ENCODE results near the gene FZD1. TPM values are rescaled to one million over a fixed set of nuclear protein-coding genes. Genes with fewer than 3 reads are reported as not detected.

The FZD1 gene
- total and polyA plus RNA-seq, 10 of the 15 experiments (the other 5 are each of a cell fraction or from before 2014, with no cell fraction given): 0.07 to 0.56 (median 0.18) TPM

GRCh38 chr7:91302794-91303193 is 38.6 kb downstream of the FZD1 start (continued):
- no peak for TF ChIP-seq PRDM15 (CRISPR knock-in tag; IDR thresholded peaks at IDR 0.05)
- TF ChIP-seq, protein P1, sequence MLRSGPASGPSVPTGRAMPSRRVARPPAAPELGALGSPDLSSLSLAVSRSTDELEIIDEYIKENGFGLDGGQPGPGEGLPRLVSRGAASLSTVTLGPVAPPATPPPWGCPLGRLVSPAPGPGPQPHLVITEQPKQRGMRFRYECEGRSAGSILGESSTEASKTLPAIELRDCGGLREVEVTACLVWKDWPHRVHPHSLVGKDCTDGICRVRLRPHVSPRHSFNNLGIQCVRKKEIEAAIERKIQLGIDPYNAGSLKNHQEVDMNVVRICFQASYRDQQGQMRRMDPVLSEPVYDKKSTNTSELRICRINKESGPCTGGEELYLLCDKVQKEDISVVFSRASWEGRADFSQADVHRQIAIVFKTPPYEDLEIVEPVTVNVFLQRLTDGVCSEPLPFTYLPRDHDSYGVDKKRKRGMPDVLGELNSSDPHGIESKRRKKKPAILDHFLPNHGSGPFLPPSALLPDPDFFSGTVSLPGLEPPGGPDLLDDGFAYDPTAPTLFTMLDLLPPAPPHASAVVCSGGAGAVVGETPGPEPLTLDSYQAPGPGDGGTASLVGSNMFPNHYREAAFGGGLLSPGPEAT (IDR thresholded peaks at IDR 0.05; ENCODE audit: low read depth): no peak
- no peak for TF ChIP-seq CTCF (IDR thresholded peaks at IDR 0.05 in 2 of 3, conservative IDR thresholded peaks at IDR 0.05 in 1 of 3; ENCODE audit: control insufficient read depth in 2 of 3, extremely low read depth in 1 of 3, insufficient read depth in 1 of 3, low read depth in 3 of 3, low read length in 3 of 3)
- no peak for TF ChIP-seq ETV6 (conservative IDR thresholded peaks at IDR 0.05 in 1 of 2, IDR thresholded peaks at IDR 0.05 in 1 of 2; ENCODE audit: borderline replicate concordance in 1 of 2, low read depth in 1 of 2)
- TF ChIP-seq, protein P2, sequence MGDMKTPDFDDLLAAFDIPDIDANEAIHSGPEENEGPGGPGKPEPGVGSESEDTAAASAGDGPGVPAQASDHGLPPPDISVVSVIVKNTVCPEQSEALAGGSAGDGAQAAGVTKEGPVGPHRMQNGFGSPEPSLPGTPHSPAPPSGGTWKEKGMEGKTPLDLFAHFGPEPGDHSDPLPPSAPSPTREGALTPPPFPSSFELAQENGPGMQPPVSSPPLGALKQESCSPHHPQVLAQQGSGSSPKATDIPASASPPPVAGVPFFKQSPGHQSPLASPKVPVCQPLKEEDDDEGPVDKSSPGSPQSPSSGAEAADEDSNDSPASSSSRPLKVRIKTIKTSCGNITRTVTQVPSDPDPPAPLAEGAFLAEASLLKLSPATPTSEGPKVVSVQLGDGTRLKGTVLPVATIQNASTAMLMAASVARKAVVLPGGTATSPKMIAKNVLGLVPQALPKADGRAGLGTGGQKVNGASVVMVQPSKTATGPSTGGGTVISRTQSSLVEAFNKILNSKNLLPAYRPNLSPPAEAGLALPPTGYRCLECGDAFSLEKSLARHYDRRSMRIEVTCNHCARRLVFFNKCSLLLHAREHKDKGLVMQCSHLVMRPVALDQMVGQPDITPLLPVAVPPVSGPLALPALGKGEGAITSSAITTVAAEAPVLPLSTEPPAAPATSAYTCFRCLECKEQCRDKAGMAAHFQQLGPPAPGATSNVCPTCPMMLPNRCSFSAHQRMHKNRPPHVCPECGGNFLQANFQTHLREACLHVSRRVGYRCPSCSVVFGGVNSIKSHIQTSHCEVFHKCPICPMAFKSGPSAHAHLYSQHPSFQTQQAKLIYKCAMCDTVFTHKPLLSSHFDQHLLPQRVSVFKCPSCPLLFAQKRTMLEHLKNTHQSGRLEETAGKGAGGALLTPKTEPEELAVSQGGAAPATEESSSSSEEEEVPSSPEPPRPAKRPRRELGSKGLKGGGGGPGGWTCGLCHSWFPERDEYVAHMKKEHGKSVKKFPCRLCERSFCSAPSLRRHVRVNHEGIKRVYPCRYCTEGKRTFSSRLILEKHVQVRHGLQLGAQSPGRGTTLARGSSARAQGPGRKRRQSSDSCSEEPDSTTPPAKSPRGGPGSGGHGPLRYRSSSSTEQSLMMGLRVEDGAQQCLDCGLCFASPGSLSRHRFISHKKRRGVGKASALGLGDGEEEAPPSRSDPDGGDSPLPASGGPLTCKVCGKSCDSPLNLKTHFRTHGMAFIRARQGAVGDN (IDR thresholded peaks at IDR 0.05): no peak
- TF ChIP-seq NFIC (IDR thresholded peaks at IDR 0.05; ENCODE audit: low read depth, low read length): no peak
- TF ChIP-seq BRCA1 (IDR thresholded peaks at IDR 0.05; ENCODE audit: low read depth, low read length): no peak
- TF ChIP-seq E2F4 (IDR thresholded peaks at IDR 0.05; ENCODE audit: low read depth, low read length): no peak
- TF ChIP-seq HDAC6 (IDR thresholded peaks at IDR 0.05; ENCODE audit: unreplicated experiment): no peak
- no peak for TF ChIP-seq BMI1 (IDR thresholded peaks at IDR 0.05; ENCODE audit: borderline replicate concordance)
